GM12875 (cell line): ENCODE results near the gene PRR5.
A peak's percentile ranks its signal among the peaks of the same experiment; 100 is the strongest.
"Not testable (repeated sequence)": the region's sequence is repeated elsewhere in the genome, so short reads cannot be mapped to it uniquely, and the experiment has no call there.

Experiments
- H3K4me3 ChIP-seq: one replicate; pipeline ENCODE4 v1.5.1; 2011; ENCODE audit warnings: low read depth, low read length, control low read depth
- CTCF ChIP-seq: IDR thresholded peaks from 2 replicates; pipeline ENCODE4 v1.5.1; 2011; ENCODE audit warnings: low read depth, mild to moderate bottlenecking, control low read depth, inconsistent platforms, low read length, moderate library complexity, borderline replicate concordance; ENCODE audit not compliant: insufficient read depth

PRR5 gene

DNA sequence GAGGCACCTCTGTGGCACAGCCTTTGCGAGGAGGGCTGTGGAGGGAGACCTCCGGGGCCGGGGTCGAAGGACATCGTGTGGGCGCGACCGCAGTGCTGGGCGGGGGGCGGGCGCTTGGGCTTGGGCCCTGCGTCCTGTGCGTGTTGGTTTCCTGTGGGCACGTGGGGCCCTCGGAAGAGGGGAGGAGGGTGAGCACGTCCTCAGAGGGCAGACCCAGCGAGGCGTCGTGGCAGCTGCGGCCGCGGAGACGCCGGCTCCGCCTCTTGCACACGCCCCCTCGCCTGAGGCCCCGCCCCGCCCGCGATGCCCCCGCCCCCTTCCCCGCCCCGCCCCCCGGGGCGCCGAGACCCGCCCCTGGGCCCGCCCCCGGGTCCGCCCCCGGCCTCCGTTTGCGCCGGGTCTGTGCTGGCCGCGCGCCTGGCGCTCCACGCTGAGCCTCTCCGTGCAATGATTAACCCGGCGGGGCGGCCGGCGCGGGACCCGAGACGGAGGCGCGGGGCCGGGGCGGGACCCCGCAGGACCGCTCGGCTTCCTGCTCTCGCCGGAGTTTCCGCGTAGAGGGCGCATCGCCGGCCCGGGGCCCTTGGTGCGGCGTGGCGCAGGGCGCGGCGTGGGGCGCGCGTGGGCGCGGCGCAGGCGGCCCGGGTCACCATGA, at the start of gene PRR5:
TSS of gene PRR5 (plus strand) at position 381 of the 655 bp plus-strand sequence. CDS start at position 652, 271 bp downstream.
- TF ChIP-seq CTCF: no peak
- peak within 1 kb of the TSS; percentile 12 for H3K4me3 ChIP-seq

GRCh38 chr22:44652866-44653265, 49.1 kb upstream of the PRR5 start:
- not testable (repeated sequence) for H3K4me3 ChIP-seq

DNA sequence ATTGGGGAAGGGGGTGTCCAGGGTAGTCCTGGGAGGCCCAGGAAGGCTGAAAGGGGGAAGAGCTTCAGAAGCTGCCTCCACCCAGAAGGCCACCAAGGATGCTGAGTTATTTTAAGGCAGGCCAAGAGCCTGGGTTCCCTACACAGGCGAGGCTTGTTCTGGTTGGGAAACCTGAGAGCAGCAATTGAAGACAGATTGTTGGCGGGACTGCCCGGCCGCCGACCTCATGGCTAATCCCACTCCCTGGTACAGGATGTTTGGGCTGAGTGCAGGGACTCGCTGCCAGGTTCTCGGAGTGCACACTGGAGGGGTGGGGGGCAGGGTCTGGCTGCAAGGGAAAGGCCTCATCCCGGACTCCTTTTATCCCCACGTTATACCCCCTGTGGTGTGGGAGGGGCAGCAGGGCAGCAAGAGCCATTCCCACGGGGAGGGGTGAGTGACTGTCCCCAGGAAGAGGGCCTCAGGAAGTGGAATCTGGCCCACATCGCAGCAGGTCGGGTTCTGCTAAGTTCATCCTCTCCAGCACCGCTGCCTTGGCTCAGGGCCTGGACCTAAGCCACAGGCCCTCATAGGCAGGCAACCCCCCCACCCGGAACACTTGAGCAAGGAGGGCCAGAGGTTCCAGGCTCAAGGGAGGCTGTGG, 43.6 kb upstream of the PRR5 start:
- no peak overlapping the region for H3K4me3 ChIP-seq
- TF ChIP-seq CTCF: no peak

DNA sequence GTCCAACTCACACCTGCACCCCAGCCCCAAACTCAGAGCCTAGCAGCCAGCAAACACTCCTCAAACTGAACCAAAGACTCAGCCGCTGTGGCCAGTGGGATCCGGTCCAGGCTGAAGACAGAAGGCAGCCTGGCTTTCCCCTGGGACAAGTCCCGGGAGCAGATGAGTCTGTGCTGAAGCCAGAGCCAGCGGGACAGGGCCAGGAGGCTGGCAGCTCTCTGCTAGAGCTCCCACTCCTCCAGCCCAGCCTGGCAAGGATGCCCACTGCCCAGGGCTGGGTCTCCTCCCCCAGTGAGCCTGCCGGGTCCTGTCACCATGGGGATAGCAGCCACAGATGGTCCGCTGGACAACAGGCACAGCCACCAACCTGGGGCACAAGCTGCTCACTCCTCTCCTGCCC, 42.9 kb upstream of the PRR5 start:
- TF ChIP-seq CTCF: no peak
- no peak overlapping the region for H3K4me3 ChIP-seq

DNA sequence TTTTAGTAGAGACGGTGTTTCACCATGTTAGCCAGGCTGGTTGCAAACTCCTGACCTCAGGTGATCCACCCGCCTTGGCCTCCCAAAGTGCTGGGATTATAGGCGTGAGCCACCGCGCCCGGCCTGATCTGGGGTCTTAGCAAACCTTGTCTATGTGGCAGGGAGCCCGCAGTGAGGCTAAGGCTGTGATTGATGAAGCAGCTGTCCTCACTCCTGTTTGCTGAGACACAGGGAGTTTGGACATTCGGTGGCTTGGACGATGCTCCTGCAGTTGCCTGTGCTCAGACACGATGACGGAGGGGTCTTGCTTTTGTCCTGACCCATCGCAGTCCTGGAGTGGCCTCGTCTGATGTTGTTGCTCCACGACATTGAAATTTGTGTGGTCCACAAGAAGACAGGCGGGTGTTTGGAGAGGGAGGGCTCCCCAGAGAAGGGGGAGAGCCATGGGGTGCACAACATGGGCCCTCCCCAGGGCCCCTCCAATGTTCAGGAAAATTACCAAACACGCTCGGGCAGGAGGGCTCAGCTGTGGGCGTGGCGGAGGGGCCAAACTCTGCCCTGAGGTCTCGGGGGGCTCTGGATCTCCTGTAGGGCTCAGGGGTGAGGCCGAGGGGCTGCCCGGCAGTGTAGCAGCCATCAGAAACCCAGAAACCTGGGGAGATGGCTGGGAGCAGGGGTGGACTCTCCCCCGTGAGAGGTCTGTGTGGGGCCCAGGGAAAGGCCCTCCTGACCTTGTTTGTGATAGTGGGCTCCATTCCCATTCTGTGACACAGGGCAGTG, 41.8 kb upstream of the PRR5 start:
- TF ChIP-seq CTCF: no peak
- no peak overlapping the region for H3K4me3 ChIP-seq

GRCh38 chr22:44661070-44661469, 40.9 kb upstream of the PRR5 start:
- H3K4me3 ChIP-seq: no peak overlapping the region
- no peak for TF ChIP-seq CTCF

DNA sequence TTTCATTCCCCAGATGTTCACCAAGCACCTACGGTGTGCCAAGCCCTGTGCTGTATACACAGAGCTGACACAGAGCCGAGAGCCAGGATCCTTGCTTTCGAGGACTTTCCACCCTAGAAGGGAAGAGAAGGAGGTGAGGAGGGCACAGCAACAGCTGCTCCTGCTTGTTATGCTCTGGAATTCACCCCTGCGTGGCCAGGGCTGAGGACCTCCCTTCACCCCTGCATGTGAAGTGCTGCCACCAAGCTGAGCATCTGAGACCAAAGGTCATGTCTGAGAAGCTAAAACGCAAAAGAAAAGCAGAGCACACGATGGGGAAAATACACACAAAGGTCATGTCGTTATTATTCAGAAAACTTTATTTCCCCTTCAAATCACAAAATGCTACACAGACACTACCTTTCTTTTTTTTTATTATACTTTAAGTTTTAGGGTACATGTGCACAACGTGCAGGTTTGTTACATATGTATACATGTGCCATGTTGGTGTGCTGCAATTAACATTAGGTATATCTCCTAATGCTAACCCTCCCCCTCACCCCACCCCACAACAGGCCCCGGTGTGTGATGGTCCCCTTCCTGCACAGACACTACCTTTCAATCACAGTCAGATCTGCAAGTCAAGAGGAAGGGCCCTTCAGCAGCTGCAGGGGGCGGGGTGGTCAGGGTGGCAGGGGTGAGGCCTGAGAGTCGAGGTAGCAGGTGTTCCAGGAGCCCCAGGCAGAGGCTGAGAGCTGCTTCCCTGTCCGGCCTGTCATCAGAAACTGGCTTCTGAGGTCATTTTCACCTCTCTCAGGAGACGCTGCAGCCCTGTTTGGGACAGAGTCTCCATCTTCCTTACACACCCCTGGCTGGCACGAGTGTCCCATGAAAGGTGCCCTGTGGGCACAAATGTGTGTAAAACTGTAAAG, 40.1 kb upstream of the PRR5 start:
- no peak for TF ChIP-seq CTCF

More for the DNA sequence above, 40.1 kb upstream of the PRR5 start:
- H3K4me3 ChIP-seq: no peak overlapping the region
